ENCODE results near the gene CILP.

CILP gene

DNA sequence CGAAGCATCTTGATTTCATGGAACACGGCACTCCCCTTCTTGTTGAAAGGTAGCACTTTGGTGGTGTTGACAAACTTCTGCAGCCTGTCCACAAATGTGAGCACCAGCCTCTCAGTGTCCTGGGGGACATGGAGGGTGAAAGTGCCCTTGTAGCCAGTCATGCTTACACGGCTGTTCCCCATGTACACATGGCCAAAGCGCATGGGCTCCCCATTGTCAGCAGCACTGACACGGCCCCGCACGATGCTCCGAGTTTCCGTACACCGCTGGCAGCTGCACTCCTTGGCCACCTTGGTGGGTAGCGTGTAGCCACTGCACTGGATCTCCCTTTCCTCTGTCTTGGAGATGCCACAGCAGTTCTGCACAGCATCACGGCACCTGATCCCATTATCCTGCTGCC, 12.7 kb downstream of the CILP start:
- Histone ChIP-seq H3K4me3 (ENCODE audit: low read depth in 1 of 2, low read length in 1 of 2) (no peak overlapping the region), H3K4me1 (ENCODE audit: control insufficient read depth in 1 of 2, insufficient read depth in 1 of 2, low read depth in 1 of 2, low read length in 1 of 2) (no peaks in the 10 kb centered on the region), H3K9me3 (no peaks in the 10 kb centered on the region), H3K36me3 (no peaks in the 10 kb centered on the region), H3K27ac (no peak overlapping the region), H3K27me3 (peaks cover 8% of the 10 kb centered on the region)
- TF ChIP-seq, protein P1, sequence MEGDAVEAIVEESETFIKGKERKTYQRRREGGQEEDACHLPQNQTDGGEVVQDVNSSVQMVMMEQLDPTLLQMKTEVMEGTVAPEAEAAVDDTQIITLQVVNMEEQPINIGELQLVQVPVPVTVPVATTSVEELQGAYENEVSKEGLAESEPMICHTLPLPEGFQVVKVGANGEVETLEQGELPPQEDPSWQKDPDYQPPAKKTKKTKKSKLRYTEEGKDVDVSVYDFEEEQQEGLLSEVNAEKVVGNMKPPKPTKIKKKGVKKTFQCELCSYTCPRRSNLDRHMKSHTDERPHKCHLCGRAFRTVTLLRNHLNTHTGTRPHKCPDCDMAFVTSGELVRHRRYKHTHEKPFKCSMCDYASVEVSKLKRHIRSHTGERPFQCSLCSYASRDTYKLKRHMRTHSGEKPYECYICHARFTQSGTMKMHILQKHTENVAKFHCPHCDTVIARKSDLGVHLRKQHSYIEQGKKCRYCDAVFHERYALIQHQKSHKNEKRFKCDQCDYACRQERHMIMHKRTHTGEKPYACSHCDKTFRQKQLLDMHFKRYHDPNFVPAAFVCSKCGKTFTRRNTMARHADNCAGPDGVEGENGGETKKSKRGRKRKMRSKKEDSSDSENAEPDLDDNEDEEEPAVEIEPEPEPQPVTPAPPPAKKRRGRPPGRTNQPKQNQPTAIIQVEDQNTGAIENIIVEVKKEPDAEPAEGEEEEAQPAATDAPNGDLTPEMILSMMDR (IDR thresholded peaks at IDR 0.05) = no peak

DNA sequence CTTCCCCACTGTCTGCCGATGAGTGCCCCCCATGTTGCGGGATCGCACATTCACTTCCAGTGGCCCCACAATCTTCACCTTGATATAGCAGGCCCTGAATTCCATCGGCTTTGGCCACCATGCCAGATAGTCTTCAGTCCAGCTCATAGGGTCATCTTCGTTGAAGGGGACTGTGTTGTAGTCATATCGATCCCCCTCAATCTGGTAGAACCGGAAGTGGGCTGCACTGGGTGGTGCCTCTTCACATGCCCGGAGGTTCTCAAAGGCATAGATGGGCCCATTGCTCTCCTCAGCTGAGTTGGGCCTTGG, 14.0 kb downstream of the CILP start:
- TF ChIP-seq, protein P1 (IDR thresholded peaks at IDR 0.05) = no peak
- Histone ChIP-seq H3K27me3 (peaks cover 8% of the 10 kb centered on the region), H3K9me3 (no peaks in the 10 kb centered on the region), H3K4me1 (ENCODE audit: control insufficient read depth in 1 of 2, insufficient read depth in 1 of 2, low read depth in 1 of 2, low read length in 1 of 2) (no peaks in the 10 kb centered on the region), H3K27ac (no peak overlapping the region), H3K4me3 (ENCODE audit: low read depth in 1 of 2, low read length in 1 of 2) (no peak overlapping the region), H3K36me3 (no peaks in the 10 kb centered on the region)

DNA sequence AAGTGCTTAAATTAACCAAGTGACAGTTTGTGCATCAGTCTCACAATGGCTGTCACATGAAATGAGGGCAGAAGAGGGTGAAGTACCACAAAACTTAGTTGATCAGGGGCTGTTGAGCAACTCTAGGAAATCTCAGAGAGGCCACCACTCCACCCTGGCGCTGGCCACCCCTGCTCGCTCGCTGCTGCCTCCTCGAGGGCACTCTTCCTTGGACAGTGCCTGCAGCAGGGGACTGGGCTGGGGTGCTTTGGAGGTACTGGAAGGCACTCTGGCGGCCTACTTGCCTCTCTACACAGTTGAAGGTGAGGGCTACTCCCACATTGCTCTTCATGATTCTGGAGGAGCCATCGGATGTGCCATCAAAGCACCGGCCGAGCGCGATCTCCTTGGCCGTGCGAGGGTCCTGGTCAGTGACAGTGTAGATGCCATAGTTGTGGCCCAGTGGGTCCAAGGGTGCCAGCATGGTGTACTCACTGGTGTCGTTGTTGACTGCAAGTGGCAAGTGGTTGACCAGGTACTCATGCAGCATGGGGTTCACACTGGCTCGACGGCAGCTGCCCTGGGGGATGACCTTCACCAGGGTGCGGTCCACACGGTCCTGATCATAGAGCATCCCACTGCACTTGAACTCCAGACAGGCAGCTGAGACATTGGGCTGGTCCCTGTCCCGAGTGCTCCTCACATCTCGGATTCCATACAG, 14.5 kb downstream of the CILP start:
- Histone ChIP-seq H3K27ac (no peak overlapping the region), H3K36me3 (no peaks in the 10 kb centered on the region)
- TF ChIP-seq, protein P1 (IDR thresholded peaks at IDR 0.05) = no peak

GRCh38 chr15:65195548-65195923, 15.7 kb downstream of the CILP start:
- TF ChIP-seq, protein P1 (IDR thresholded peaks at IDR 0.05) = no peak
- H3K36me3 ChIP-seq = no peaks in the 10 kb centered on the region
- no peaks in the 10 kb centered on the region for H3K9me3 ChIP-seq
- peaks cover 8% of the 10 kb centered on the region for H3K27me3 ChIP-seq
- H3K27ac ChIP-seq = no peak overlapping the region
- H3K4me3 ChIP-seq (ENCODE audit: low read depth in 1 of 2, low read length in 1 of 2) = no peak overlapping the region
- H3K4me1 ChIP-seq (ENCODE audit: control insufficient read depth in 1 of 2, insufficient read depth in 1 of 2, low read depth in 1 of 2, low read length in 1 of 2) = no peaks in the 10 kb centered on the region

More for the DNA sequence above, 14.5 kb downstream of the CILP start:
- Histone ChIP-seq H3K27me3 (peaks cover 8% of the 10 kb centered on the region), H3K4me1 (ENCODE audit: control insufficient read depth in 1 of 2, insufficient read depth in 1 of 2, low read depth in 1 of 2, low read length in 1 of 2) (no peaks in the 10 kb centered on the region), H3K9me3 (no peaks in the 10 kb centered on the region), H3K4me3 (ENCODE audit: low read depth in 1 of 2, low read length in 1 of 2) (no peak overlapping the region)

DNA sequence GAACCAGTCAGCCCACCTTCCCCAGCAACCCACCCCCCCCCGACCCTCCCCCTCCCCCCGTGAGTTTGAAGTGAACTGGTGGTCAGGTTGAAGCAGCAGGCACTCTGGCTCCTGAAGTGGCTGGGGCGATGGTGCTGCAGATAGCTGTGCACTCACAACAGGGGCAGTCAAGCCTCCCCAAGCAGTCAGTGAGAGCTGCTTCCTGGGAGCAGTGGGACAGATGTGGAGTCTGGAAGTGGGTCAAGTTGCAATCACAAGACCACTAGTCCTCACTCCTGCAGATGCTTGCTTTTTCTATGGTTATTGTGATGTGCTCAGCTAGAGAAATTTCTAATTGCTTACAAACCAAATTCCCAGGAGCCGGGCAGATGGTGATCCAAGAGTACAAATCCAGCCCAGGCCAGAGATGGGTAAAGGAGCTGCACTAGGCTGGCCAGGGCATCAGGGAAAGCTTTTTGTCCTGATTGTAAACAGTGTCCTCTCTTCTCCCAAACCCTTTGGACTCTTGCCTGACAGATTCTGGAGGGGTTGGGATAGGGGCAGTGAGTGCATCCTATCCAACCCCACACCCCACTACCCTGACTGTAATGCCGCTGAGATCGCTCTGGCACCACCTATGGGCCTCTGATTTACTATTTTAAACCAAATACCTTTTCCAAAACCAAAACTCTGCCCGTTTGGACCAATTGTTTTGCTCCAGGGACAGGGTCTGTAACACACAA, 16.3 kb downstream of the CILP start:
- H3K36me3 ChIP-seq = no peaks in the 10 kb centered on the region
- TF ChIP-seq, protein P1 (IDR thresholded peaks at IDR 0.05) = no peak
- no peaks in the 10 kb centered on the region for H3K9me3 ChIP-seq
- peaks cover 8% of the 10 kb centered on the region for H3K27me3 ChIP-seq
- H3K4me1 ChIP-seq (ENCODE audit: control insufficient read depth in 1 of 2, insufficient read depth in 1 of 2, low read depth in 1 of 2, low read length in 1 of 2) = no peaks in the 10 kb centered on the region
- H3K4me3 ChIP-seq (ENCODE audit: low read depth in 1 of 2, low read length in 1 of 2) = no peak overlapping the region
- no peak overlapping the region for H3K27ac ChIP-seq

Measured in neutrophil (primary cell).